ENCODE measurements around the gene MRPL53. TPM values are rescaled to one million over a fixed set of nuclear protein-coding genes. Genes with fewer than 3 reads are reported as not detected.
A peak's percentile ranks its signal among the peaks of the same experiment; 100 is the strongest.

MRPL53 gene
- total RNA-seq, 1 experiment from 2014 or later: 65.4 TPM

GRCh38 chr2:74426181-74426758 lies 46.2 kb downstream of the MRPL53 start:
- Histone ChIP-seq H3K9me2 (ENCODE audit: insufficient read depth) (no peaks in the 10 kb centered on the region), H3K9me3 (ENCODE audit: control insufficient read depth in 1 of 2, insufficient read depth in 1 of 2, low read depth in 1 of 2, low read length in 2 of 2) (no peaks in the 10 kb centered on the region), H3K79me2 (ENCODE audit: insufficient read depth, low read length) (peaks cover under 1% of the 10 kb centered on the region; the same call in 1 of the 2 replicates), H3K27ac (ENCODE audit: low read depth, low read length) (no peak overlapping the region), H3K9ac (ENCODE audit: low read length) (no peak overlapping the region), H3K4me2 (ENCODE audit: low read length) (no peak overlapping the region), H3K4me1 (ENCODE audit: control insufficient read depth in 1 of 2, insufficient read depth in 2 of 2, low read length in 2 of 2) (peaks cover 0 to 26% of the 10 kb centered on the region in 2 experiments; a peak in 2 of 4 replicates), H2AFZ (ENCODE audit: low read depth, low read length, poor library complexity, severe bottlenecking) (no peak overlapping the region), H3K27me3 (ENCODE audit: insufficient read depth, low read length) (no peaks in the 10 kb centered on the region), H4K20me1 (ENCODE audit: insufficient read depth) (no peaks in the 10 kb centered on the region), H3K36me3 (ENCODE audit: control insufficient read depth in 1 of 2, insufficient read depth in 2 of 2, low read length in 2 of 2) (peaks cover 31 to 52% of the 10 kb centered on the region in 2 experiments), H3K4me3 (replicated peaks in 1 of 2; ENCODE audit: low read depth in 1 of 2, low read length in 2 of 2) (no peak overlapping the region)
- ChIA-PET CTCF (no interaction called here), RAD21 (ENCODE audit: low non-redundant PET in 1 of 2, low total read pairs in 2 of 2, uncharacterized antibody in 2 of 2, unreplicated experiment in 2 of 2) (no interaction called here), POLR2A (no interaction called here)
- no peak for DNase-seq (ENCODE audit: low read depth, low spot score)
- intact Hi-C loops (cut with micrococcal nuclease): no loop called here
- no peak for ATAC-seq
- BruUV-seq (replicated peaks): no TSS peak
- TF ChIP-seq RAD21 (IDR thresholded peaks at IDR 0.05; ENCODE audit: low read depth): no peak
- TF ChIP-seq SIN3A (IDR thresholded peaks at IDR 0.05; ENCODE audit: low read depth): 0 out of 2 replicates have a peak, but pooled peaks have one; percentile 5

GRCh38 chr2:74425523-74425922 lies 47.0 kb downstream of the MRPL53 start:
- intact Hi-C loops (cut with micrococcal nuclease): no loop called here
- ChIA-PET POLR2A (no interaction called here), RAD21 (ENCODE audit: low non-redundant PET in 1 of 2, low total read pairs in 2 of 2, uncharacterized antibody in 2 of 2, unreplicated experiment in 2 of 2) (no interaction called here), CTCF (no interaction called here)
- Histone ChIP-seq H3K4me1 (ENCODE audit: control insufficient read depth in 1 of 2, insufficient read depth in 2 of 2, low read length in 2 of 2) (peaks cover 0 to 34% of the 10 kb centered on the region in 2 experiments; a peak in 3 of 4 replicates), H3K27me3 (ENCODE audit: insufficient read depth, low read length) (no peaks in the 10 kb centered on the region), H4K20me1 (ENCODE audit: insufficient read depth) (no peaks in the 10 kb centered on the region), H3K4me2 (ENCODE audit: low read length) (no peak overlapping the region), H3K9me2 (ENCODE audit: insufficient read depth) (no peaks in the 10 kb centered on the region), H3K9ac (ENCODE audit: low read length) (no peak overlapping the region), H3K79me2 (ENCODE audit: insufficient read depth, low read length) (no peaks in the 10 kb centered on the region), H3K9me3 (ENCODE audit: control insufficient read depth in 1 of 2, insufficient read depth in 1 of 2, low read depth in 1 of 2, low read length in 2 of 2) (no peaks in the 10 kb centered on the region), H3K36me3 (ENCODE audit: control insufficient read depth in 1 of 2, insufficient read depth in 2 of 2, low read length in 2 of 2) (peaks cover 28 to 46% of the 10 kb centered on the region in 2 experiments), H3K27ac (ENCODE audit: low read depth, low read length) (no peak overlapping the region), H2AFZ (ENCODE audit: low read depth, low read length, poor library complexity, severe bottlenecking) (no peak overlapping the region), H3K4me3 (replicated peaks in 1 of 2; ENCODE audit: low read depth in 1 of 2, low read length in 2 of 2) (no peak overlapping the region)
- ATAC-seq (no peak), DNase-seq (ENCODE audit: low read depth, low spot score) (no peak)
- no TSS peak for BruUV-seq (replicated peaks)
- TF ChIP-seq SIN3A (IDR thresholded peaks at IDR 0.05; ENCODE audit: low read depth) (peak; percentile 30; the same call in 1 of the 2 replicates), EZH2phosphoT487 (IDR thresholded peaks at IDR 0.05; ENCODE audit: borderline replicate concordance) (no peak), RAD21 (IDR thresholded peaks at IDR 0.05; ENCODE audit: low read depth) (no peak), CEBPB (IDR thresholded peaks at IDR 0.05; ENCODE audit: low read depth) (no peak), JUND (IDR thresholded peaks at IDR 0.05) (0 out of 2 replicates have a peak, but pooled peaks have one; percentile 27)
